ENCODE measurements around the gene EFCAB8. TPM values are rescaled to one million over a fixed set of nuclear protein-coding genes. Genes with fewer than 3 reads are reported as not detected.

Gene EFCAB8
- total RNA-seq, 1 experiment from 2014 or later = not detected

- Histone ChIP-seq H3K36me3 (ENCODE audit: low read depth, low read length) (no peaks in the 10 kb centered on the region), H3K4me2 (ENCODE audit: low read length) (no peak overlapping the region), H3K79me2 (ENCODE audit: low read length) (no peaks in the 10 kb centered on the region), H3F3A (ENCODE audit: low read length, unreplicated experiment) (no peaks in the 10 kb centered on the region), H2AFZ (ENCODE audit: low read length) (no peak overlapping the region), H3K27ac (ENCODE audit: low read length) (no peak overlapping the region), H3K9me2 (replicated peaks; ENCODE audit: low read length) (no peaks in the 10 kb centered on the region), H3K27me3 (ENCODE audit: low read length) (no peaks in the 10 kb centered on the region), H4K20me1 (ENCODE audit: low read length) (no peaks in the 10 kb centered on the region), H3K4me1 (ENCODE audit: insufficient read depth, low read length) (no peaks in the 10 kb centered on the region), H3K4me3 (ENCODE audit: low read length) (no peak overlapping the region), H3K9me3 (ENCODE audit: low read length) (no peaks in the 10 kb centered on the region), H3K9ac (ENCODE audit: low read length) (no peak overlapping the region)
- intact Hi-C loops (cut with micrococcal nuclease) = no loop called here
- BruUV-seq (replicated peaks) = no TSS peak
- ChIA-PET POLR2A (ENCODE audit: unreplicated experiment) (no interaction called here), CTCF (no interaction called here)
- ATAC-seq (no peak), DNase-seq (no peak)
- TF ChIP-seq CTCF (conservative IDR thresholded peaks at IDR 0.05; ENCODE audit: low read depth, low read length) = no peak
- no peak for TF ChIP-seq EZH2phosphoT487 (IDR thresholded peaks at IDR 0.05; ENCODE audit: borderline replicate concordance, low read length)
- no peak for TF ChIP-seq EZH2 (IDR thresholded peaks at IDR 0.05; ENCODE audit: low read length, unreplicated experiment)
Measured at GRCh38 chr20:32906871-32907495, 48.3 kb downstream of the EFCAB8 start.

- Histone ChIP-seq H3K4me3 (ENCODE audit: low read length) (no peak overlapping the region), H3K27ac (ENCODE audit: low read length) (no peak overlapping the region), H2AFZ (ENCODE audit: low read length) (no peak overlapping the region), H3K9ac (ENCODE audit: low read length) (no peak overlapping the region), H3K9me2 (replicated peaks; ENCODE audit: low read length) (no peaks in the 10 kb centered on the region), H3K27me3 (ENCODE audit: low read length) (no peaks in the 10 kb centered on the region), H3F3A (ENCODE audit: low read length, unreplicated experiment) (no peaks in the 10 kb centered on the region), H3K4me1 (ENCODE audit: insufficient read depth, low read length) (no peaks in the 10 kb centered on the region), H4K20me1 (ENCODE audit: low read length) (no peaks in the 10 kb centered on the region), H3K36me3 (ENCODE audit: low read depth, low read length) (no peaks in the 10 kb centered on the region), H3K79me2 (ENCODE audit: low read length) (no peaks in the 10 kb centered on the region), H3K9me3 (ENCODE audit: low read length) (no peaks in the 10 kb centered on the region), H3K4me2 (ENCODE audit: low read length) (no peak overlapping the region)
- TF ChIP-seq EZH2phosphoT487 (IDR thresholded peaks at IDR 0.05; ENCODE audit: borderline replicate concordance, low read length) = no peak
- no peak for TF ChIP-seq EZH2 (IDR thresholded peaks at IDR 0.05; ENCODE audit: low read length, unreplicated experiment)
- no peak for TF ChIP-seq CTCF (conservative IDR thresholded peaks at IDR 0.05; ENCODE audit: low read depth, low read length)
- CTCF ChIA-PET = no interaction called here
- POLR2A ChIA-PET (ENCODE audit: unreplicated experiment) = no interaction called here
- intact Hi-C loops (cut with micrococcal nuclease) = no loop called here
- BruUV-seq (replicated peaks) = no TSS peak
- no peak for ATAC-seq
- no peak for DNase-seq
Measured at GRCh38 chr20:32907886-32908285, 49.2 kb downstream of the EFCAB8 start.

- intact Hi-C loops (cut with micrococcal nuclease) = no loop called here
- no peak for TF ChIP-seq CTCF (conservative IDR thresholded peaks at IDR 0.05; ENCODE audit: low read depth, low read length)
- TF ChIP-seq EZH2phosphoT487 (IDR thresholded peaks at IDR 0.05; ENCODE audit: borderline replicate concordance, low read length) = no peak
- ChIA-PET CTCF (no interaction called here), POLR2A (ENCODE audit: unreplicated experiment) (no interaction called here)
- Histone ChIP-seq H3F3A (ENCODE audit: low read length, unreplicated experiment) (no peaks in the 10 kb centered on the region), H3K36me3 (ENCODE audit: low read depth, low read length) (no peaks in the 10 kb centered on the region), H4K20me1 (ENCODE audit: low read length) (no peaks in the 10 kb centered on the region), H3K27ac (ENCODE audit: low read length) (no peak overlapping the region), H3K4me2 (ENCODE audit: low read length) (no peak overlapping the region), H3K4me1 (ENCODE audit: insufficient read depth, low read length) (no peaks in the 10 kb centered on the region), H2AFZ (ENCODE audit: low read length) (no peak overlapping the region), H3K4me3 (ENCODE audit: low read length) (no peak overlapping the region), H3K9me2 (replicated peaks; ENCODE audit: low read length) (no peaks in the 10 kb centered on the region), H3K9me3 (ENCODE audit: low read length) (no peaks in the 10 kb centered on the region), H3K9ac (ENCODE audit: low read length) (no peak overlapping the region), H3K27me3 (ENCODE audit: low read length) (no peaks in the 10 kb centered on the region), H3K79me2 (ENCODE audit: low read length) (no peaks in the 10 kb centered on the region)
- BruUV-seq (replicated peaks) = no TSS peak
- DNase-seq = no peak
- ATAC-seq = no peak
Measured at GRCh38 chr20:32908334-32909292, 49.9 kb downstream of the EFCAB8 start.
